Activated CD4-positive, alpha-beta T cell treated with anti-CD3 and anti-CD28 coated beads for 36 hours (primary cell): ENCODE results near the gene RBM6. TPM values are rescaled to one million over a fixed set of nuclear protein-coding genes. Genes with fewer than 3 reads are reported as not detected.
A peak's percentile ranks its signal among the peaks of the same experiment; 100 is the strongest.

Experiments used
- ATAC-seq: fragments of 200-7000 bp; cut with Tn5 transposase; one replicate; pipeline ENCODE4 v1.10.0; 2021; ENCODE audit warnings: mild to moderate bottlenecking, moderate library complexity
- CTCF ChIA-PET: fragments of 350-600 bp; sonication (Branson Sonifier 250); formaldehyde crosslinking; loops from one replicate; lab custom pipeline; 2021; ENCODE audit warnings: antibody characterized with exemption; lab: Charles Lee
- POLR2A ChIA-PET: fragments of 350-600 bp; sonication (Branson Sonifier 250); formaldehyde crosslinking; loops from one replicate; lab custom pipeline; 2021; ENCODE audit warnings: antibody characterized with exemption, inconsistent platforms; lab: Charles Lee
- DNase-seq: peaks from one replicate; pipeline ENCODE4 v3.0.0-alpha.2; 2020
- H3K27ac Mint-ChIP-seq: one replicate; pipeline ENCODE4 v1.8.0; 2021; ENCODE audit warnings: mixed read lengths
- H3K27me3 Mint-ChIP-seq: one replicate; pipeline ENCODE4 v1.8.0; 2021; ENCODE audit warnings: mixed read lengths
- H3K36me3 Mint-ChIP-seq: one replicate; pipeline ENCODE4 v1.8.0; 2021; ENCODE audit warnings: low read depth, mixed read lengths
- H3K4me1 Mint-ChIP-seq: one replicate; pipeline ENCODE4 v1.8.0; 2021; ENCODE audit warnings: mixed read lengths
- H3K4me3 Mint-ChIP-seq: one replicate; pipeline ENCODE4 v1.8.0; 2021; ENCODE audit warnings: mild to moderate bottlenecking, moderate library complexity, mixed read lengths
- H3K9me3 Mint-ChIP-seq: one replicate; pipeline ENCODE4 v1.8.0; 2021; ENCODE audit warnings: low read depth, mixed read lengths
- intact Hi-C, 2 experiments: fragments of 100-400 bp; cut with DNase I in 1 of 2; cut with micrococcal nuclease in 1 of 2; formaldehyde crosslinking; loops; one replicate each; pipeline versions ENCODE4 v1.14.2 to v1.15.1; 2022 to 2024; cut with DNase I, micrococcal nuclease
- total RNA-seq, 2 experiments: library from RNA; stranded (reverse); gene quantifications; one replicate each; pipeline ENCODE4 v1.2.3, GENCODE V29; 2021

Gene RBM6
- total RNA-seq, 2 experiments from 2014 or later = 69.3 to 75.1 TPM

GRCh38 chr3:49984394-49984793 is 44.4 kb downstream of the RBM6 start:
- POLR2A ChIA-PET = no interaction called here
- CTCF ChIA-PET = interaction anchor here (0.6 to 0.9 kb wide), 3 partner anchors 9 to 237 kb away, joined by 3 read pairs; no protein-coding TSS in a partner anchor
- Mint-ChIP-seq H3K27ac (no peak overlapping the region), H3K36me3 (peaks cover 10% of the 10 kb centered on the region), H3K4me3 (no peak overlapping the region), H3K4me1 (no peaks in the 10 kb centered on the region), H3K27me3 (no peaks in the 10 kb centered on the region), H3K9me3 (no peaks in the 10 kb centered on the region)
- intact Hi-C loops = no loop called here
- ATAC-seq = no peak
- DNase-seq = no peak

GRCh38 chr3:49992326-49992725 is 52.4 kb downstream of the RBM6 start:
- H3K9me3 Mint-ChIP-seq = no peaks in the 10 kb centered on the region
- POLR2A ChIA-PET = no interaction called here
- no peak for ATAC-seq

GRCh38 chr3:49994476-49994875 is 54.5 kb downstream of the RBM6 start:
- no peaks in the 10 kb centered on the region for H3K27me3 Mint-ChIP-seq
- ChIA-PET POLR2A (no interaction called here), CTCF (interaction anchor here (0.7 kb wide), 1 partner anchor 155 kb away, joined by 3 read pairs; no protein-coding TSS in a partner anchor)
- intact Hi-C loops = no loop called here
- H3K4me1 Mint-ChIP-seq = peaks cover 16% of the 10 kb centered on the region
- no peak for DNase-seq
- ATAC-seq = no peak
- peaks cover 11% of the 10 kb centered on the region for H3K36me3 Mint-ChIP-seq
- H3K27ac Mint-ChIP-seq = no peak overlapping the region
- no peak overlapping the region for H3K4me3 Mint-ChIP-seq
- no peaks in the 10 kb centered on the region for H3K9me3 Mint-ChIP-seq

More at GRCh38 chr3:49992326-49992725, 52.4 kb downstream of the RBM6 start:
- Mint-ChIP-seq H3K4me3 (no peak overlapping the region), H3K27ac (no peak overlapping the region), H3K36me3 (peaks cover 8% of the 10 kb centered on the region), H3K27me3 (no peaks in the 10 kb centered on the region), H3K4me1 (peaks cover 2% of the 10 kb centered on the region)
- intact Hi-C loops = no loop called here
- DNase-seq = no peak
- CTCF ChIA-PET = interaction anchor here (0.6 to 1.6 kb wide), 3 partner anchors 9 to 121 kb away, joined by 3 to 6 read pairs (median 3); no protein-coding TSS in a partner anchor

GRCh38 chr3:49996016-49996415 is 56.1 kb downstream of the RBM6 start:
- H3K36me3 Mint-ChIP-seq = peaks cover 20% of the 10 kb centered on the region
- ATAC-seq (no peak), DNase-seq (no peak)
- peaks cover 16% of the 10 kb centered on the region for H3K4me1 Mint-ChIP-seq
- ChIA-PET POLR2A (interaction anchor here (0.8 kb wide), 1 partner anchor 41 kb away, joined by 13 read pairs; no protein-coding TSS in a partner anchor), CTCF (no interaction called here)
- intact Hi-C loops = no loop called here
- no peaks in the 10 kb centered on the region for H3K9me3 Mint-ChIP-seq
- H3K27me3 Mint-ChIP-seq = no peaks in the 10 kb centered on the region
- no peak overlapping the region for H3K27ac Mint-ChIP-seq
- no peak overlapping the region for H3K4me3 Mint-ChIP-seq

- peaks cover 23% of the 10 kb centered on the region for H3K36me3 Mint-ChIP-seq
- POLR2A ChIA-PET = no interaction called here
- H3K4me3 Mint-ChIP-seq = no peak overlapping the region
- intact Hi-C loops = no loop called here
- no peaks in the 10 kb centered on the region for H3K9me3 Mint-ChIP-seq
- H3K27ac Mint-ChIP-seq = peak overlapping the region; percentile 70
- DNase-seq (no peak), ATAC-seq (peak; percentile 47)
- CTCF ChIA-PET = interaction anchor here (0.6 kb wide), 1 partner anchor 361 kb away, joined by 3 read pairs; no protein-coding TSS in a partner anchor
- no peaks in the 10 kb centered on the region for H3K27me3 Mint-ChIP-seq
- peaks cover 16% of the 10 kb centered on the region for H3K4me1 Mint-ChIP-seq
Measured at GRCh38 chr3:49997862-49998261, 57.9 kb downstream of the RBM6 start.

GRCh38 chr3:49998326-49998725 is 58.4 kb downstream of the RBM6 start:
- CTCF ChIA-PET = interaction anchor here (1.6 kb wide), 1 partner anchor 10 kb away, joined by 3 read pairs; no protein-coding TSS in a partner anchor
- intact Hi-C loops = no loop called here
- ATAC-seq = peak; percentile 19
- Mint-ChIP-seq H3K36me3 (peaks cover 22% of the 10 kb centered on the region), H3K9me3 (no peaks in the 10 kb centered on the region), H3K27ac (peak overlapping the region; percentile 70), H3K4me1 (peaks cover 16% of the 10 kb centered on the region), H3K4me3 (no peak overlapping the region), H3K27me3 (no peaks in the 10 kb centered on the region)
- no peak for DNase-seq
- POLR2A ChIA-PET = no interaction called here

GRCh38 chr3:50001511-50001910 is 61.6 kb downstream of the RBM6 start:
- ChIA-PET POLR2A (no interaction called here), CTCF (no interaction called here)
- no peaks in the 10 kb centered on the region for H3K27me3 Mint-ChIP-seq
- no peak overlapping the region for H3K4me3 Mint-ChIP-seq
- no peaks in the 10 kb centered on the region for H3K9me3 Mint-ChIP-seq
- intact Hi-C loops = no loop called here
- no peak overlapping the region for H3K27ac Mint-ChIP-seq
- H3K4me1 Mint-ChIP-seq = peaks cover 16% of the 10 kb centered on the region
- ATAC-seq = no peak
- H3K36me3 Mint-ChIP-seq = peaks cover 29% of the 10 kb centered on the region
- no peak for DNase-seq

- CTCF ChIA-PET = no interaction called here
- H3K4me1 Mint-ChIP-seq = peaks cover 6% of the 10 kb centered on the region
- no peaks in the 10 kb centered on the region for H3K9me3 Mint-ChIP-seq
- ATAC-seq (no peak), DNase-seq (no peak)
- H3K4me3 Mint-ChIP-seq = no peak overlapping the region
- POLR2A ChIA-PET = no interaction called here
- no peaks in the 10 kb centered on the region for H3K27me3 Mint-ChIP-seq
- H3K27ac Mint-ChIP-seq = no peak overlapping the region
- peaks cover 32% of the 10 kb centered on the region for H3K36me3 Mint-ChIP-seq
- intact Hi-C loops = no loop called here
Measured at GRCh38 chr3:50003216-50003615, 63.3 kb downstream of the RBM6 start.

GRCh38 chr3:50003824-50004223 is 63.9 kb downstream of the RBM6 start:
- Mint-ChIP-seq H3K36me3 (peaks cover 33% of the 10 kb centered on the region), H3K27ac (no peak overlapping the region), H3K9me3 (no peaks in the 10 kb centered on the region), H3K27me3 (no peaks in the 10 kb centered on the region), H3K4me3 (no peak overlapping the region), H3K4me1 (no peaks in the 10 kb centered on the region)
- ChIA-PET POLR2A (no interaction called here), CTCF (no interaction called here)
- DNase-seq = no peak
- ATAC-seq = no peak
- intact Hi-C loops = no loop called here

GRCh38 chr3:50008931-50009330 is 69.0 kb downstream of the RBM6 start:
- no peak overlapping the region for H3K4me3 Mint-ChIP-seq
- no peak overlapping the region for H3K27ac Mint-ChIP-seq
- CTCF ChIA-PET = interaction anchor here (1.4 kb wide), 1 partner anchor 10 kb away, joined by 3 read pairs; no protein-coding TSS in a partner anchor
- no peaks in the 10 kb centered on the region for H3K4me1 Mint-ChIP-seq
- ATAC-seq (no peak), DNase-seq (no peak)
- H3K9me3 Mint-ChIP-seq = no peaks in the 10 kb centered on the region
- peaks cover 12% of the 10 kb centered on the region for H3K36me3 Mint-ChIP-seq
- intact Hi-C loops = no loop called here
- no peaks in the 10 kb centered on the region for H3K27me3 Mint-ChIP-seq
- POLR2A ChIA-PET = no interaction called here

GRCh38 chr3:50010959-50011358 is 71.0 kb downstream of the RBM6 start:
- DNase-seq (no peak), ATAC-seq (no peak)
- peaks cover 3% of the 10 kb centered on the region for H3K4me1 Mint-ChIP-seq
- H3K36me3 Mint-ChIP-seq = peaks cover 9% of the 10 kb centered on the region
- H3K9me3 Mint-ChIP-seq = no peaks in the 10 kb centered on the region
- H3K27ac Mint-ChIP-seq = no peak overlapping the region
- no peaks in the 10 kb centered on the region for H3K27me3 Mint-ChIP-seq
- H3K4me3 Mint-ChIP-seq = no peak overlapping the region
- intact Hi-C loops = no loop called here
- POLR2A ChIA-PET = no interaction called here
- CTCF ChIA-PET = interaction anchor here (0.5 kb wide), 1 partner anchor 26 kb away, joined by 4 read pairs; no protein-coding TSS in a partner anchor

GRCh38 chr3:50015918-50016317 is 76.0 kb downstream of the RBM6 start:
- peaks cover 5% of the 10 kb centered on the region for H3K4me1 Mint-ChIP-seq
- H3K9me3 Mint-ChIP-seq = no peaks in the 10 kb centered on the region
- no peaks in the 10 kb centered on the region for H3K27me3 Mint-ChIP-seq
- ChIA-PET POLR2A (no interaction called here), CTCF (no interaction called here)
- ATAC-seq = no peak
- H3K4me3 Mint-ChIP-seq = no peak overlapping the region
- H3K36me3 Mint-ChIP-seq = peaks cover 23% of the 10 kb centered on the region
- no peak overlapping the region for H3K27ac Mint-ChIP-seq
- intact Hi-C loops = no loop called here
- peak; percentile 18 for DNase-seq
